ENCODE data around the gene KRAS.

KRAS gene

GRCh38 chr12:25194722-25195055, 56.0 kb downstream of the KRAS start:
- H3K9ac ChIP-seq (ENCODE audit: low read length) = peak overlapping the region; percentile 94
- no peaks in the 10 kb centered on the region for H3K27me3 ChIP-seq (replicated peaks; ENCODE audit: control insufficient read depth, insufficient read depth, low read length)
- peaks cover 16% of the 10 kb centered on the region for H3K4me1 ChIP-seq (ENCODE audit: control insufficient read depth, insufficient read depth, low read length)
- no peaks in the 10 kb centered on the region for H3K36me3 ChIP-seq (ENCODE audit: control insufficient read depth, insufficient read depth, low read length, severe bottlenecking)
- H3K9me3 ChIP-seq (ENCODE audit: control insufficient read depth, low read length) = no peaks in the 10 kb centered on the region
- no peak for DNase-seq (ENCODE audit: low read depth)
- peak overlapping the region; percentile 93 for H3K4me3 ChIP-seq (ENCODE audit: low read length)

- Histone ChIP-seq H3K9ac (ENCODE audit: low read length) (peak overlapping the region; percentile 94), H3K4me1 (ENCODE audit: control insufficient read depth, insufficient read depth, low read length) (peaks cover 18% of the 10 kb centered on the region), H3K27me3 (replicated peaks; ENCODE audit: control insufficient read depth, insufficient read depth, low read length) (no peaks in the 10 kb centered on the region), H3K36me3 (ENCODE audit: control insufficient read depth, insufficient read depth, low read length, severe bottlenecking) (no peaks in the 10 kb centered on the region), H3K9me3 (ENCODE audit: control insufficient read depth, low read length) (no peaks in the 10 kb centered on the region), H3K4me3 (ENCODE audit: low read length) (peak overlapping the region; percentile 93)
- peak; percentile 39 for DNase-seq (ENCODE audit: low read depth)
Measured at GRCh38 chr12:25194214-25194613, 56.5 kb downstream of the KRAS start.

- no peak for DNase-seq (ENCODE audit: low read depth)
- no peaks in the 10 kb centered on the region for H3K36me3 ChIP-seq (ENCODE audit: control insufficient read depth, insufficient read depth, low read length, severe bottlenecking)
- H3K4me3 ChIP-seq (ENCODE audit: low read length) = no peak overlapping the region
- H3K9me3 ChIP-seq (ENCODE audit: control insufficient read depth, low read length) = no peaks in the 10 kb centered on the region
- H3K27me3 ChIP-seq (replicated peaks; ENCODE audit: control insufficient read depth, insufficient read depth, low read length) = no peaks in the 10 kb centered on the region
- no peak overlapping the region for H3K9ac ChIP-seq (ENCODE audit: low read length)
- H3K4me1 ChIP-seq (ENCODE audit: control insufficient read depth, insufficient read depth, low read length) = peaks cover 16% of the 10 kb centered on the region
Measured at GRCh38 chr12:25190793-25191192, 59.9 kb downstream of the KRAS start.

GRCh38 chr12:25189656-25190055, 61.1 kb downstream of the KRAS start:
- Histone ChIP-seq H3K36me3 (ENCODE audit: control insufficient read depth, insufficient read depth, low read length, severe bottlenecking) (no peaks in the 10 kb centered on the region), H3K4me3 (ENCODE audit: low read length) (no peak overlapping the region), H3K27me3 (replicated peaks; ENCODE audit: control insufficient read depth, insufficient read depth, low read length) (no peaks in the 10 kb centered on the region)

GRCh38 chr12:25187781-25188180, 62.9 kb downstream of the KRAS start:
- Histone ChIP-seq H3K27me3 (replicated peaks; ENCODE audit: control insufficient read depth, insufficient read depth, low read length) (no peaks in the 10 kb centered on the region), H3K4me3 (ENCODE audit: low read length) (no peak overlapping the region), H3K4me1 (ENCODE audit: control insufficient read depth, insufficient read depth, low read length) (peaks cover 7% of the 10 kb centered on the region), H3K9ac (ENCODE audit: low read length) (no peak overlapping the region), H3K9me3 (ENCODE audit: control insufficient read depth, low read length) (no peaks in the 10 kb centered on the region), H3K36me3 (ENCODE audit: control insufficient read depth, insufficient read depth, low read length, severe bottlenecking) (no peaks in the 10 kb centered on the region)
- peak; percentile 91 for DNase-seq (ENCODE audit: low read depth)

More at GRCh38 chr12:25189656-25190055, 61.1 kb downstream of the KRAS start:
- peaks cover 13% of the 10 kb centered on the region for H3K4me1 ChIP-seq (ENCODE audit: control insufficient read depth, insufficient read depth, low read length)
- H3K9ac ChIP-seq (ENCODE audit: low read length) = no peak overlapping the region
- no peaks in the 10 kb centered on the region for H3K9me3 ChIP-seq (ENCODE audit: control insufficient read depth, low read length)
- peak; percentile 69 for DNase-seq (ENCODE audit: low read depth)

GRCh38 chr12:25186788-25187402, 63.8 kb downstream of the KRAS start:
- H3K27me3 ChIP-seq (replicated peaks; ENCODE audit: control insufficient read depth, insufficient read depth, low read length) = no peaks in the 10 kb centered on the region
- no peaks in the 10 kb centered on the region for H3K36me3 ChIP-seq (ENCODE audit: control insufficient read depth, insufficient read depth, low read length, severe bottlenecking)
- no peak overlapping the region for H3K4me3 ChIP-seq (ENCODE audit: low read length)
- no peaks in the 10 kb centered on the region for H3K9me3 ChIP-seq (ENCODE audit: control insufficient read depth, low read length)
- no peak overlapping the region for H3K9ac ChIP-seq (ENCODE audit: low read length)
- no peak for DNase-seq (ENCODE audit: low read depth)
- H3K4me1 ChIP-seq (ENCODE audit: control insufficient read depth, insufficient read depth, low read length) = peaks cover 7% of the 10 kb centered on the region

GRCh38 chr12:25186038-25186787, 64.5 kb downstream of the KRAS start:
- H3K4me1 ChIP-seq (ENCODE audit: control insufficient read depth, insufficient read depth, low read length) = peaks cover 7% of the 10 kb centered on the region

GRCh38 chr12:25184132-25184531, 66.6 kb downstream of the KRAS start:
- no peak for DNase-seq (ENCODE audit: low read depth)
- Histone ChIP-seq H3K27me3 (replicated peaks; ENCODE audit: control insufficient read depth, insufficient read depth, low read length) (no peaks in the 10 kb centered on the region), H3K36me3 (ENCODE audit: control insufficient read depth, insufficient read depth, low read length, severe bottlenecking) (no peaks in the 10 kb centered on the region), H3K4me1 (ENCODE audit: control insufficient read depth, insufficient read depth, low read length) (peaks cover 5% of the 10 kb centered on the region), H3K9me3 (ENCODE audit: control insufficient read depth, low read length) (peaks cover 11% of the 10 kb centered on the region), H3K4me3 (ENCODE audit: low read length) (no peak overlapping the region), H3K9ac (ENCODE audit: low read length) (no peak overlapping the region)

More at GRCh38 chr12:25186038-25186787, 64.5 kb downstream of the KRAS start:
- no peak for DNase-seq (ENCODE audit: low read depth)
- no peaks in the 10 kb centered on the region for H3K36me3 ChIP-seq (ENCODE audit: control insufficient read depth, insufficient read depth, low read length, severe bottlenecking)
- no peak overlapping the region for H3K4me3 ChIP-seq (ENCODE audit: low read length)
- no peaks in the 10 kb centered on the region for H3K9me3 ChIP-seq (ENCODE audit: control insufficient read depth, low read length)
- H3K27me3 ChIP-seq (replicated peaks; ENCODE audit: control insufficient read depth, insufficient read depth, low read length) = no peaks in the 10 kb centered on the region
- H3K9ac ChIP-seq (ENCODE audit: low read length) = no peak overlapping the region

- H3K4me1 ChIP-seq (ENCODE audit: control insufficient read depth, insufficient read depth, low read length) = peaks cover 4% of the 10 kb centered on the region
- peaks cover 11% of the 10 kb centered on the region for H3K9me3 ChIP-seq (ENCODE audit: control insufficient read depth, low read length)
- H3K9ac ChIP-seq (ENCODE audit: low read length) = no peak overlapping the region
- no peaks in the 10 kb centered on the region for H3K27me3 ChIP-seq (replicated peaks; ENCODE audit: control insufficient read depth, insufficient read depth, low read length)
- no peak for DNase-seq (ENCODE audit: low read depth)
- no peak overlapping the region for H3K4me3 ChIP-seq (ENCODE audit: low read length)
- H3K36me3 ChIP-seq (ENCODE audit: control insufficient read depth, insufficient read depth, low read length, severe bottlenecking) = no peaks in the 10 kb centered on the region
Measured at GRCh38 chr12:25182765-25183164, 68.0 kb downstream of the KRAS start.

- H3K9me3 ChIP-seq (ENCODE audit: control insufficient read depth, low read length) = no peaks in the 10 kb centered on the region
- no peaks in the 10 kb centered on the region for H3K27me3 ChIP-seq (replicated peaks; ENCODE audit: control insufficient read depth, insufficient read depth, low read length)
- no peak overlapping the region for H3K4me3 ChIP-seq (ENCODE audit: low read length)
- no peaks in the 10 kb centered on the region for H3K4me1 ChIP-seq (ENCODE audit: control insufficient read depth, insufficient read depth, low read length)
- no peak overlapping the region for H3K9ac ChIP-seq (ENCODE audit: low read length)
- no peaks in the 10 kb centered on the region for H3K36me3 ChIP-seq (ENCODE audit: control insufficient read depth, insufficient read depth, low read length, severe bottlenecking)
- no peak for DNase-seq (ENCODE audit: low read depth)
Measured at GRCh38 chr12:25162866-25163265, 87.9 kb downstream of the KRAS start.

GRCh38 chr12:25156061-25156460, 94.7 kb downstream of the KRAS start:
- H3K36me3 ChIP-seq (ENCODE audit: control insufficient read depth, insufficient read depth, low read length, severe bottlenecking) = no peaks in the 10 kb centered on the region
- H3K9me3 ChIP-seq (ENCODE audit: control insufficient read depth, low read length) = no peaks in the 10 kb centered on the region
- no peak overlapping the region for H3K9ac ChIP-seq (ENCODE audit: low read length)
- H3K4me3 ChIP-seq (ENCODE audit: low read length) = no peak overlapping the region
- peaks cover 15% of the 10 kb centered on the region for H3K4me1 ChIP-seq (ENCODE audit: control insufficient read depth, insufficient read depth, low read length)
- H3K27me3 ChIP-seq (replicated peaks; ENCODE audit: control insufficient read depth, insufficient read depth, low read length) = no peaks in the 10 kb centered on the region
- peak; percentile 14 for DNase-seq (ENCODE audit: low read depth)
